ENCODE measurements around the gene PIANP. TPM values are rescaled to one million over a fixed set of nuclear protein-coding genes. Genes with fewer than 3 reads are reported as not detected.

Gene PIANP
- total and polyA plus RNA-seq, 2 of the 4 experiments (the other 2 are of a cell fraction), result 0.18 to 6.8 TPM

GRCh38 chr12:6724409-6724797, 23.8 kb upstream of the PIANP start:
- peaks cover 19% of the 10 kb centered on the region for H3K36me3 ChIP-seq (ENCODE audit: control insufficient read depth, insufficient read depth, low read length)
- peak overlapping the region; percentile 61 for H3K27ac ChIP-seq (ENCODE audit: insufficient read depth, low read length)
- intact Hi-C loops (cut with micrococcal nuclease), result loop anchor here (1.0 kb wide), 1 partner anchor 35 kb away; the partner anchor contains the start of gene ZNF384

More at GRCh38 chr12:6724409-6724797, 23.8 kb upstream of the PIANP start:
- H3K14ac ChIP-seq (replicated peaks; ENCODE audit: low read depth, low read length), result peak overlapping the region; percentile 96
- peaks cover 2% of the 10 kb centered on the region; the same call in 1 of the 2 replicates for H3K9me1 ChIP-seq (ENCODE audit: insufficient read depth, low read length)
- peak overlapping the region; percentile 75 for H3K9ac ChIP-seq (ENCODE audit: low read depth, low read length)
- H4K8ac ChIP-seq (ENCODE audit: low read depth in 2 of 2, low read length in 2 of 2), result peak overlapping the region; percentile 98
- peaks cover 25 to 34% of the 10 kb centered on the region in 2 experiments for H3K79me1 ChIP-seq (ENCODE audit: low read depth in 1 of 2, low read length in 2 of 2)
- peak overlapping the region; percentile 99 for H2AK9ac ChIP-seq (replicated peaks; ENCODE audit: low read depth, low read length, poor library complexity)
- no peak overlapping the region for H2BK20ac ChIP-seq (ENCODE audit: low read depth, low read length)
- H3K27me3 ChIP-seq (ENCODE audit: control insufficient read depth, insufficient read depth, low read length), result no peaks in the 10 kb centered on the region
- peak overlapping the region; percentile 93 for H4K5ac ChIP-seq (ENCODE audit: low read depth, low read length)
- peak overlapping the region; percentile 96 for H2AK5ac ChIP-seq (ENCODE audit: low read depth, low read length)
- WGBS, 2 experiments (ENCODE audit: extremely low coverage in 2 of 2, insufficient read length in 1 of 2), result 14% methylated on average over 4 of the region's 10 CpGs; no CpG with 5 or more reads in 1 of the 2 experiments
- ChIA-PET POLR2A (ENCODE audit: unreplicated experiment) (interaction anchor here (0.5 to 1.8 kb wide), 4 partner anchors 10 to 35 kb away, joined by 3 to 18 read pairs (median 10); partner anchors contain the start of gene ZNF384), CTCF (interaction anchor here (1.0 to 1.1 kb wide), 3 partner anchors 14 to 104 kb away, joined by 3 read pairs; partner anchors contain the start of genes P3H3 and ZNF384)
- TSS peak; percentile 59 for BruUV-seq (replicated peaks)
- dilution Hi-C loops (cut with HindIII; ENCODE audit: low sequenced_read_pairs, unreplicated experiment) (no loop called here), in situ Hi-C loops (cut with MboI; ENCODE audit: low sequenced_read_pairs) (no loop called here)
- peak overlapping the region; percentile 77 for H2BK5ac ChIP-seq (ENCODE audit: low read depth, low read length, poor library complexity, severe bottlenecking)
- H4K91ac ChIP-seq (ENCODE audit: insufficient read depth, low read depth, low read length), result peak overlapping the region; percentile 95
- H3K4ac ChIP-seq (ENCODE audit: low read depth, low read length), result peak overlapping the region; percentile 97
- peak overlapping the region; percentile 68 for H3K56ac ChIP-seq (ENCODE audit: extremely low read depth, insufficient read depth, low read length)
- no peak for TF ChIP-seq BHLHE40 (IDR thresholded peaks at IDR 0.05; ENCODE audit: low read depth, low read length)
- no peak for TF ChIP-seq RFX5 (IDR thresholded peaks at IDR 0.05; ENCODE audit: low read depth, low read length)
- TF ChIP-seq MXI1 (IDR thresholded peaks at IDR 0.05; ENCODE audit: borderline replicate concordance, low read depth, low read length), result no peak
- no peak for TF ChIP-seq RCOR1 (IDR thresholded peaks at IDR 0.05; ENCODE audit: insufficient replicate concordance, low read length)
- no peak for TF ChIP-seq USF2 (IDR thresholded peaks at IDR 0.05; ENCODE audit: low read depth, low read length)
- TF ChIP-seq MAZ (IDR thresholded peaks at IDR 0.05; ENCODE audit: borderline replicate concordance, low read depth, low read length), result no peak
- DNase-seq (peak; percentile 16), ATAC-seq (ENCODE audit: low read depth) (peak; percentile 5)
- H3K4me3 ChIP-seq (ENCODE audit: insufficient read depth, low read depth, low read length), result peak overlapping the region; percentile 51
- H3K18ac ChIP-seq (ENCODE audit: low read depth, low read length), result peak overlapping the region; percentile 9
- peak overlapping the region; percentile 97 for H2AFZ ChIP-seq (replicated peaks; ENCODE audit: low read length, poor library complexity)
- peak overlapping the region; percentile 96 for H3K4me2 ChIP-seq (ENCODE audit: low read depth, low read length)
- H3K23ac ChIP-seq (ENCODE audit: low read depth, low read length), result peak overlapping the region; percentile 95
- 0 out of 2 replicates have a peak, but pooled peaks cover 2% of the 10 kb centered on the region for H3K4me1 ChIP-seq (ENCODE audit: control insufficient read depth, insufficient read depth, low read length)
- H4K20me1 ChIP-seq (ENCODE audit: insufficient read depth, low read length), result no peaks in the 10 kb centered on the region
- H3K9me3 ChIP-seq (ENCODE audit: control insufficient read depth, insufficient read depth, low read length), result no peaks in the 10 kb centered on the region
- peak overlapping the region; percentile 1; the same call in 1 of the 3 replicates for H2BK15ac ChIP-seq (ENCODE audit: low read depth, low read length)
- H2BK120ac ChIP-seq (ENCODE audit: low read depth, low read length), result peak overlapping the region; percentile 36

Data from IMR-90 (cell line).